ENCODE data around the gene STRN.
"Not testable (repeated sequence)": the region's sequence is repeated elsewhere in the genome, so short reads cannot be mapped to it uniquely, and the experiment has no call there.

The STRN gene

DNA sequence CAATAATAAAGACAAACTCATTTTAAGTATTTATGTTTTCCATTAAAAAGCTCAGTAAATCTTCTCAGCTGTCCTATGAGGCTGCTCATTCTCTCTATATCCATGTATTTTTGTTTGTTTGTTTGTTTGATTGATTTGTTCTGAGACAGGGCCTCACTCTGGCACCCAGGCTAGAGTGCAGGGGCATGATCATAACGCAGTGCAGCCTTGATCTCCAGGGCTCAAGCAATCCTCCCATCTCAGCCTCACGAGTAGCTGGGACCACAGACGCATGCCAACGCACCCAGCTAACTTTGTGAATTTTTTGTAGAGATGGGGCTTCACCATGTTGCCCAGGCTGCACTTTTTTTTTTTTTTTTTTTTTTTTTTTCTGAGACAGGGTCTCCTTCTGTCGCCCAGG lies 5.6 kb downstream of the STRN start:
- Histone ChIP-seq H3K9ac (ENCODE audit: low read depth, low read length) (no peak overlapping the region), H3K4me1 (ENCODE audit: control insufficient read depth, insufficient read depth, low read length) (peaks cover 41% of the 10 kb centered on the region), H3K9me3 (ENCODE audit: control insufficient read depth, insufficient read depth, low read length) (no peaks in the 10 kb centered on the region)

GRCh38 chr2:36960005-36960675 lies 6.2 kb downstream of the STRN start:
- peaks cover 43% of the 10 kb centered on the region for H3K4me1 ChIP-seq (ENCODE audit: control insufficient read depth, insufficient read depth, low read length)
- H3K9me3 ChIP-seq (ENCODE audit: control insufficient read depth, insufficient read depth, low read length): no peaks in the 10 kb centered on the region
- no peaks in the 10 kb centered on the region for H3K36me3 ChIP-seq (ENCODE audit: control insufficient read depth, insufficient read depth, low read length)
- H3K4me3 ChIP-seq (ENCODE audit: low read depth, low read length): no peak overlapping the region
- H3K27me3 ChIP-seq (ENCODE audit: control insufficient read depth, insufficient read depth, low read length): no peaks in the 10 kb centered on the region
- H3K9ac ChIP-seq (ENCODE audit: low read depth, low read length): no peak overlapping the region

More for the DNA sequence above, 5.6 kb downstream of the STRN start:
- H3K4me3 ChIP-seq (ENCODE audit: low read depth, low read length): no peak overlapping the region
- H3K27me3 ChIP-seq (ENCODE audit: control insufficient read depth, insufficient read depth, low read length): no peaks in the 10 kb centered on the region
- no peaks in the 10 kb centered on the region for H3K36me3 ChIP-seq (ENCODE audit: control insufficient read depth, insufficient read depth, low read length)

DNA sequence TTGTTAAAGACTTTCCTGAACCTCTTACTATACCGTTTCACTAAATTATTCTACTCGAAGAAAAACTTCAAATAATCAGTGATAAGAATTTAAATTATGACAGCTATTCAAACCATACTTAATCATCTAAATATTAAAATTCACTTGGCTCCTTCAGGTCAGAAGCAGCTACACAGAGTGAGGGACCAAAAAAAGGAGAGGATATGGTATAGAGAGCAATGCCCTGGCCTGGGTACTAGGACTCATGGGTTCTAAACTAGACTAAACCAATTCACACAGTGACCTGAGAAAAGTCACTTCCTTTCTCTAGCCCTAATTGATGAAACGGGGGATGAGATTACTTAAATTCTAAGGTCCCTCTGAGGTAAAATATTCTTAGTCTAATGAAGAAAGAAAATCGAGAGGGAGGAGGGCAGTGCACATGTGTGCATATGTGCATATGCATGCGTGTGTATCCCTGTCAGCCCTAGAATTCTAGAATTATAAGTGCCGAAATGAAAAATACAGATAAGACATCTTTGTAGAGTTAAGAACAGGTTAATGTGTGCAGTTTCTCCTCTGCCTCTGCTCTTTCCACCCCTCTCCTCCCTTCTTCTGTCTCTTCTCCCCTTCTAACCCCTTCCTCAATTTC lies 11.2 kb downstream of the STRN start:
- H3K36me3 ChIP-seq (ENCODE audit: control insufficient read depth, insufficient read depth, low read length): no peaks in the 10 kb centered on the region
- no peak overlapping the region for H3K9ac ChIP-seq (ENCODE audit: low read depth, low read length)
- no peaks in the 10 kb centered on the region for H3K27me3 ChIP-seq (ENCODE audit: control insufficient read depth, insufficient read depth, low read length)
- no peak overlapping the region for H3K4me3 ChIP-seq (ENCODE audit: low read depth, low read length)
- H3K9me3 ChIP-seq (ENCODE audit: control insufficient read depth, insufficient read depth, low read length): no peaks in the 10 kb centered on the region
- H3K4me1 ChIP-seq (ENCODE audit: control insufficient read depth, insufficient read depth, low read length): peaks cover 35% of the 10 kb centered on the region

GRCh38 chr2:36952748-36953197 lies 13.6 kb downstream of the STRN start:
- Histone ChIP-seq H3K36me3 (ENCODE audit: control insufficient read depth, insufficient read depth, low read length) (no peaks in the 10 kb centered on the region), H3K9me3 (ENCODE audit: control insufficient read depth, insufficient read depth, low read length) (no peaks in the 10 kb centered on the region), H3K9ac (ENCODE audit: low read depth, low read length) (no peak overlapping the region), H3K4me3 (ENCODE audit: low read depth, low read length) (no peak overlapping the region), H3K4me1 (ENCODE audit: control insufficient read depth, insufficient read depth, low read length) (peaks cover 30% of the 10 kb centered on the region), H3K27me3 (ENCODE audit: control insufficient read depth, insufficient read depth, low read length) (no peaks in the 10 kb centered on the region)

DNA sequence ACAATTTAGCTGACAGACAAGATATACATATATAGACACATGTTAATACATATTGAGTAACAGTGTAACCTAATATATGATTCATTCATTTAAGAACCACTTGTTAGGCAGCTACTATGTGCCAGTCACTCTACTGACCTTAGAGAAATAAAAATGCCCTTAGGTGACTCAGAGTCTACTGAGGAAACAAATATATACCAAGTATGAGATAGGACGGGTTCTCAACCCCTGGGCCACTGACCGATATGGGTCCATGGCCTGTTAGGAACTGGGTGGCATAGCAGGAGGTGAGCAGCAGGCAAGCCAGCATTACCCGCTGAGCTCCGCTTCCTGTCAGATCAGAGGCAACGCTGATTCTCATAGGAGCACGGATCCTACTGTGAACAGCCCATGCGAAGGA lies 14.8 kb downstream of the STRN start:
- no peak overlapping the region for H3K9ac ChIP-seq (ENCODE audit: low read depth, low read length)
- H3K4me3 ChIP-seq (ENCODE audit: low read depth, low read length): no peak overlapping the region
- peaks cover 26% of the 10 kb centered on the region for H3K4me1 ChIP-seq (ENCODE audit: control insufficient read depth, insufficient read depth, low read length)
- no peaks in the 10 kb centered on the region for H3K27me3 ChIP-seq (ENCODE audit: control insufficient read depth, insufficient read depth, low read length)
- H3K9me3 ChIP-seq (ENCODE audit: control insufficient read depth, insufficient read depth, low read length): no peaks in the 10 kb centered on the region
- H3K36me3 ChIP-seq (ENCODE audit: control insufficient read depth, insufficient read depth, low read length): no peaks in the 10 kb centered on the region

DNA sequence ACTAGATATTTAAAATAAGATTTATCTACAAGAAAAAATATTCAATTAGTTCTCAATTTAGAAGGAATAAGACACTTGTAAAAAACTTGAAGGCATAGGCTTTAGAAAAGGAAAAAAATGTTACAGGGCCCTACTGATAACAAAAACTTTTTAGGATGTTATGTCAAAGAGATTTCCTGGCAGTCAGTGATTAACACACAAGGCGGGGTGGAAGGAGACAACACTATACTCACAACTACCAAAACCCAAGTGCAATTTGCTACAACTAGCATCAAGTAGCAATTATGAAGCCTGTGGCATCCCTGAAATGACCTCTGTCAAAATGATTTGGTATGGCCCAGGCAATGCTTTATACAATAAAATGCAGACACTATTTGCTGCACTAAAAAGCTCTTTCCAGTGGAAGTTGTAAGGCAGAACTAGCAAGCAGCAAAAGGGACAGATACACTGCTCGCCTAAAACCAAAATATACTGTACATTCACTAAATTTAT lies 15.3 kb downstream of the STRN start:
- Histone ChIP-seq H3K9me3 (ENCODE audit: control insufficient read depth, insufficient read depth, low read length) (no peaks in the 10 kb centered on the region), H3K4me3 (ENCODE audit: low read depth, low read length) (no peak overlapping the region), H3K36me3 (ENCODE audit: control insufficient read depth, insufficient read depth, low read length) (no peaks in the 10 kb centered on the region), H3K27me3 (ENCODE audit: control insufficient read depth, insufficient read depth, low read length) (no peaks in the 10 kb centered on the region), H3K9ac (ENCODE audit: low read depth, low read length) (no peak overlapping the region), H3K4me1 (ENCODE audit: control insufficient read depth, insufficient read depth, low read length) (peaks cover 26% of the 10 kb centered on the region)

- no peaks in the 10 kb centered on the region for H3K27me3 ChIP-seq (ENCODE audit: control insufficient read depth, insufficient read depth, low read length)
- H3K9ac ChIP-seq (ENCODE audit: low read depth, low read length): no peak overlapping the region
- H3K4me3 ChIP-seq (ENCODE audit: low read depth, low read length): no peak overlapping the region
- H3K9me3 ChIP-seq (ENCODE audit: control insufficient read depth, insufficient read depth, low read length): no peaks in the 10 kb centered on the region
- peaks cover 21% of the 10 kb centered on the region for H3K4me1 ChIP-seq (ENCODE audit: control insufficient read depth, insufficient read depth, low read length)
- H3K36me3 ChIP-seq (ENCODE audit: control insufficient read depth, insufficient read depth, low read length): no peaks in the 10 kb centered on the region
Measured at GRCh38 chr2:36949845-36950244, 16.5 kb downstream of the STRN start.

- H3K4me3 ChIP-seq (ENCODE audit: low read depth, low read length); H3K4me1 ChIP-seq (ENCODE audit: control insufficient read depth, insufficient read depth, low read length); H3K9me3 ChIP-seq (ENCODE audit: control insufficient read depth, insufficient read depth, low read length); H3K27me3 ChIP-seq (ENCODE audit: control insufficient read depth, insufficient read depth, low read length); H3K36me3 ChIP-seq (ENCODE audit: control insufficient read depth, insufficient read depth, low read length); H3K9ac ChIP-seq (ENCODE audit: low read depth, low read length): not testable (repeated sequence)
Measured at GRCh38 chr2:36945240-36945639, 21.1 kb downstream of the STRN start.

- Histone ChIP-seq H3K9me3 (ENCODE audit: control insufficient read depth, insufficient read depth, low read length) (no peaks in the 10 kb centered on the region), H3K4me3 (ENCODE audit: low read depth, low read length) (no peak overlapping the region), H3K36me3 (ENCODE audit: control insufficient read depth, insufficient read depth, low read length) (no peaks in the 10 kb centered on the region), H3K27me3 (ENCODE audit: control insufficient read depth, insufficient read depth, low read length) (no peaks in the 10 kb centered on the region), H3K9ac (ENCODE audit: low read depth, low read length) (no peak overlapping the region), H3K4me1 (ENCODE audit: control insufficient read depth, insufficient read depth, low read length) (no peaks in the 10 kb centered on the region)
Measured at GRCh38 chr2:36941867-36942266, 24.5 kb downstream of the STRN start.

DNA sequence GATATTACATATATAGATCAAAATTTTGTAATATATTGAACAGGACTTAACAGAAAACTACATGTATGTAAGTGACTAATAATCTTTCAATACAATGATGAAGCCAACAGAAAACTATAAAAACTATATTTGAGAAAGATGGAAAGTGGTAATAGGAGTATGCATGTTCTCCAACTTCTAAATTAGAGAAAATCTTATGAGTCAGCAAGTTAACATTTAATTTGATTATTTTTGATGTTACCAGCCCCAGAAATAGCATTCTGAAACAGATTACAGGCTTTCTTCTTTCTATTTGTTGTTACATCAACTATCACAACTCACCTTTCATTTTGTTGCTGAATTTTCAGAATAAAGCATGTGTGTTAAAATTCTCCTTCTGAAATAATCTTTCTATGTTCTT lies 29.8 kb downstream of the STRN start:
- not testable (repeated sequence) for H3K9ac ChIP-seq (ENCODE audit: low read depth, low read length); H3K4me3 ChIP-seq (ENCODE audit: low read depth, low read length)

GRCh38 chr2:36931688-36932087 lies 34.6 kb downstream of the STRN start:
- not testable (repeated sequence) for H3K36me3 ChIP-seq (ENCODE audit: control insufficient read depth, insufficient read depth, low read length); H3K27me3 ChIP-seq (ENCODE audit: control insufficient read depth, insufficient read depth, low read length); H3K9ac ChIP-seq (ENCODE audit: low read depth, low read length); H3K4me1 ChIP-seq (ENCODE audit: control insufficient read depth, insufficient read depth, low read length); H3K9me3 ChIP-seq (ENCODE audit: control insufficient read depth, insufficient read depth, low read length); H3K4me3 ChIP-seq (ENCODE audit: low read depth, low read length)

More for the DNA sequence above, 29.8 kb downstream of the STRN start:
- H3K27me3 ChIP-seq (ENCODE audit: control insufficient read depth, insufficient read depth, low read length); H3K9me3 ChIP-seq (ENCODE audit: control insufficient read depth, insufficient read depth, low read length); H3K36me3 ChIP-seq (ENCODE audit: control insufficient read depth, insufficient read depth, low read length); H3K4me1 ChIP-seq (ENCODE audit: control insufficient read depth, insufficient read depth, low read length): not testable (repeated sequence)

DNA sequence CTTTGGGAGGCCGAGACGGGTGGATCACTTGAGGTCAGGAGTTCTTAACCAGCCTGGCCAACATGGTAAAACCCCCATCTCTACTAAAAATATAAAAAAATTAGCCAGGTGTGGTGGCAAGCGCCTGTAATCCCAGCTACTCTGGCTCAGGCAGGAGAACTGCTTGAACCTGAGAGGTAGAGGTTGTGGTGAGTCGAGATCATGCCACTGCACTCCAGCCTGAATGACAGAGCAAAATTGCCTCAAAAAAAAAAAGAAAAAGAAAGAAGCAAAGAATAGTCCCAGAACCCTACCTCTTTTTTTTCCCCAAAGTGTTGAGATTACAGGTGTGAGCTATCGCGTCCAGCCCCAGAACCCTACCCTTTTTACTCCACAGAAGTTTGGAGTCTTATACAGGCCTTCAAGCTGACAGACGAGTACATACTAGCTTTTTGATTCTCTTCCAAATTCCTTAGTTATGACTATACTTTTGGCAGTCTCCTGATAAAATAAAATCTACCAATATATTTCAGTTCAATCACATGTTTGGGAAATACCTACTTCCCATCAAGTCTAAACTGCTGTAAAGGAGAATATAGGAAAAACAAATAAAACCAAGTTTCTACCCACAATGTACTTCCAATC lies 35.4 kb downstream of the STRN start:
- H3K4me3 ChIP-seq (ENCODE audit: low read depth, low read length); H3K9me3 ChIP-seq (ENCODE audit: control insufficient read depth, insufficient read depth, low read length); H3K27me3 ChIP-seq (ENCODE audit: control insufficient read depth, insufficient read depth, low read length); H3K9ac ChIP-seq (ENCODE audit: low read depth, low read length); H3K4me1 ChIP-seq (ENCODE audit: control insufficient read depth, insufficient read depth, low read length); H3K36me3 ChIP-seq (ENCODE audit: control insufficient read depth, insufficient read depth, low read length): not testable (repeated sequence)

All from iPS-15b (cell line).